Measurements from ENCODE around the gene HLA-DMA.

DNA sequence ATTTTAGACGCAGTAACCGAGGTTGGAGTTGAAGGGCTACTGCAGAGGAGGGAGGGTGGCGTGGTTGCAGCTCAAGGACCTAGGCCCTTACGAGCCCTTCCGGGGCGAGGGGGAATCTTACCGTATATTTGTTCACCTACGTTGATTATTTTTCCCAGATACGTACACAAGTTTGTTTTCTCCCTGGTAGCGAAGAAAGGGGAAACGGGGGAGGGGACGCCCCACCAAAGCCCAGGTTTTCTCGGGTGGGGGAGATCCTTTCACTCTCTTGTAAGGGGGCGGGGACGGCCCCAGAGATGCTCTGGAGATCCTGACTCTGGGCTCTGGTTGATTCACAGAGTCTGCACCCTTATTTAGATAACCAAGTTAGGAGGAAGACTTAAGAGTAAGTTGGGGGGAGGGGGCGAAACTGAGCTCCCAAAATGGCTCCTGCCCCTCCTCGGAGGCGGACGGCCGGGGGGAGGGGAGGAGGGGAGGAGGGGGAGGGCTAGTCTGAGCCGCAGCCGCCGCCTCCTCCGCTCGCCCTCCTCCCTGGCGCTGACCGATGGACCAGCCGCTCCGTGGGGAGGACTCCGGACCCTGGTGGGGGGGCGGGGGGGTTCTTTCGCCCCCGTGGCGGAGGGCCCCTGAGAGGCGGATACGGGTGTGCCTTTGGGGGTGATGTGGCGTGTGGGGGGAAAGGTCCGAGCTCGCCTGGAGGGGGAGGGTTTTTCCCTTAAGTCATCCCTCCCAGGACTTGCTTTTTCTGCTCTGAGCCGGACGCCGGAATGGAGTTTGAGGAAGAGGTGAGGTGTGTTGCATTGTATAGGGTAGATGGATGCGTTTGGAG is 17.7 kb upstream of the HLA-DMA start:
- no peak for TF ChIP-seq FOXK2 (IDR thresholded peaks at IDR 0.05)
- no peak for TF ChIP-seq BHLHE40 (IDR thresholded peaks at IDR 0.05; ENCODE audit: borderline replicate concordance)
- 0 out of 2 replicates have a peak, but pooled peaks have one; percentile 29 for TF ChIP-seq ELF4 (IDR thresholded peaks at IDR 0.05)
- TF ChIP-seq FOXM1 (IDR thresholded peaks at IDR 0.05; ENCODE audit: borderline replicate concordance) = no peak; the same call in 1 of the 2 replicates
- TF ChIP-seq LEF1 (IDR thresholded peaks at IDR 0.05; ENCODE audit: borderline replicate concordance) = no peak
- no peak for TF ChIP-seq ARNT (IDR thresholded peaks at IDR 0.05)
- TF ChIP-seq TARDBP (IDR thresholded peaks at IDR 0.05) = no peak
- TF ChIP-seq L3MBTL2 (conservative IDR thresholded peaks at IDR 0.05) = no peak
- no peak; the same call in 1 of the 2 replicates for TF ChIP-seq NFRKB (IDR thresholded peaks at IDR 0.05)
- no peak for TF ChIP-seq SUZ12 (IDR thresholded peaks at IDR 0.05)
- no peak for TF ChIP-seq SP1 (IDR thresholded peaks at IDR 0.05)
- no peak for TF ChIP-seq ZNF384 (IDR thresholded peaks at IDR 0.05)
